Mucosa of stomach (tissue), 1 donor: ENCODE data around the gene FBXW2.
"Not testable (repeated sequence)": the region's sequence is repeated elsewhere in the genome, so short reads cannot be mapped to it uniquely, and the experiment has no call there.

Experiments
- H3K27me3 ChIP-seq: one replicate; pipeline ENCODE4 v1.7.0; 2013; ENCODE audit warnings: mild to moderate bottlenecking, low read length; ENCODE audit not compliant: control insufficient read depth, insufficient read depth
- H3K36me3 ChIP-seq: one replicate; pipeline ENCODE4 v1.7.0; 2013; ENCODE audit warnings: low read length; ENCODE audit not compliant: control insufficient read depth, insufficient read depth
- H3K4me1 ChIP-seq: one replicate; pipeline ENCODE4 v1.7.0; 2013; ENCODE audit warnings: mild to moderate bottlenecking, low read length; ENCODE audit not compliant: control insufficient read depth, insufficient read depth
- H3K4me3 ChIP-seq: one replicate; pipeline ENCODE4 v1.7.0; 2013; ENCODE audit warnings: low read length
- H3K9ac ChIP-seq: one replicate; pipeline ENCODE4 v1.7.0; 2013; ENCODE audit warnings: mild to moderate bottlenecking, low read length, moderate library complexity
- H3K9me3 ChIP-seq: one replicate; pipeline ENCODE4 v1.7.0; 2013; ENCODE audit warnings: mild to moderate bottlenecking, low read length, moderate library complexity; ENCODE audit not compliant: control insufficient read depth
- donor health status: Pancreatic carcinoma.

Gene FBXW2

GRCh38 chr9:120758544-120758943 is 34.7 kb downstream of the FBXW2 start:
- Histone ChIP-seq H3K36me3 (no peaks in the 10 kb centered on the region), H3K4me3 (no peak overlapping the region), H3K9me3 (no peaks in the 10 kb centered on the region), H3K9ac (no peak overlapping the region), H3K27me3 (no peaks in the 10 kb centered on the region), H3K4me1 (no peaks in the 10 kb centered on the region)

GRCh38 chr9:120757026-120757913 is 35.9 kb downstream of the FBXW2 start:
- no peaks in the 10 kb centered on the region for H3K36me3 ChIP-seq
- no peak overlapping the region for H3K9ac ChIP-seq
- H3K27me3 ChIP-seq, result no peaks in the 10 kb centered on the region
- H3K4me1 ChIP-seq, result no peaks in the 10 kb centered on the region
- no peaks in the 10 kb centered on the region for H3K9me3 ChIP-seq
- H3K4me3 ChIP-seq, result no peak overlapping the region

GRCh38 chr9:120756531-120756930 is 36.7 kb downstream of the FBXW2 start:
- no peak overlapping the region for H3K4me3 ChIP-seq
- H3K9ac ChIP-seq, result no peak overlapping the region
- H3K4me1 ChIP-seq, result no peaks in the 10 kb centered on the region
- H3K36me3 ChIP-seq, result no peaks in the 10 kb centered on the region
- no peaks in the 10 kb centered on the region for H3K27me3 ChIP-seq
- H3K9me3 ChIP-seq, result no peaks in the 10 kb centered on the region

- Histone ChIP-seq H3K4me1 (no peaks in the 10 kb centered on the region), H3K9ac (no peak overlapping the region), H3K36me3 (no peaks in the 10 kb centered on the region), H3K27me3 (no peaks in the 10 kb centered on the region), H3K4me3 (no peak overlapping the region), H3K9me3 (no peaks in the 10 kb centered on the region)
Observed at GRCh38 chr9:120755810-120756434, 37.3 kb downstream of the FBXW2 start.

- no peaks in the 10 kb centered on the region for H3K9me3 ChIP-seq
- H3K36me3 ChIP-seq, result no peaks in the 10 kb centered on the region
- no peaks in the 10 kb centered on the region for H3K27me3 ChIP-seq
- H3K4me3 ChIP-seq, result no peak overlapping the region
- no peaks in the 10 kb centered on the region for H3K4me1 ChIP-seq
- H3K9ac ChIP-seq, result no peak overlapping the region
Observed at GRCh38 chr9:120755044-120755443, 38.2 kb downstream of the FBXW2 start.

- Histone ChIP-seq H3K4me1 (no peaks in the 10 kb centered on the region), H3K4me3 (no peak overlapping the region), H3K27me3 (no peaks in the 10 kb centered on the region), H3K9me3 (no peaks in the 10 kb centered on the region), H3K9ac (no peak overlapping the region), H3K36me3 (no peaks in the 10 kb centered on the region)
Observed at GRCh38 chr9:120750421-120750820, 42.8 kb downstream of the FBXW2 start.

- not testable (repeated sequence) for H3K27me3 ChIP-seq, H3K9me3 ChIP-seq, H3K4me3 ChIP-seq, H3K4me1 ChIP-seq, H3K36me3 ChIP-seq, H3K9ac ChIP-seq
Observed at GRCh38 chr9:120746366-120746765, 46.9 kb downstream of the FBXW2 start.

- Histone ChIP-seq H3K27me3 (no peaks in the 10 kb centered on the region), H3K4me3 (no peak overlapping the region), H3K9me3 (no peaks in the 10 kb centered on the region), H3K9ac (no peak overlapping the region), H3K4me1 (no peaks in the 10 kb centered on the region), H3K36me3 (no peaks in the 10 kb centered on the region)
Observed at GRCh38 chr9:120745278-120745677, 47.9 kb downstream of the FBXW2 start.

GRCh38 chr9:120742951-120743416 is 50.2 kb downstream of the FBXW2 start:
- Histone ChIP-seq H3K36me3 (no peaks in the 10 kb centered on the region), H3K4me3 (no peak overlapping the region), H3K9me3 (no peaks in the 10 kb centered on the region), H3K27me3 (no peaks in the 10 kb centered on the region), H3K4me1 (no peaks in the 10 kb centered on the region), H3K9ac (no peak overlapping the region)

- no peaks in the 10 kb centered on the region for H3K27me3 ChIP-seq
- no peaks in the 10 kb centered on the region for H3K4me1 ChIP-seq
- H3K9me3 ChIP-seq, result no peaks in the 10 kb centered on the region
- no peaks in the 10 kb centered on the region for H3K36me3 ChIP-seq
- no peak overlapping the region for H3K9ac ChIP-seq
- H3K4me3 ChIP-seq, result no peak overlapping the region
Observed at GRCh38 chr9:120741701-120742100, 51.5 kb downstream of the FBXW2 start.

- H3K9me3 ChIP-seq, result no peaks in the 10 kb centered on the region
- H3K36me3 ChIP-seq, result no peaks in the 10 kb centered on the region
- H3K9ac ChIP-seq, result no peak overlapping the region
- H3K27me3 ChIP-seq, result no peaks in the 10 kb centered on the region
- no peaks in the 10 kb centered on the region for H3K4me1 ChIP-seq
- no peak overlapping the region for H3K4me3 ChIP-seq
Observed at GRCh38 chr9:120741191-120741590, 52.0 kb downstream of the FBXW2 start.

- Histone ChIP-seq H3K9ac (no peak overlapping the region), H3K36me3 (no peaks in the 10 kb centered on the region), H3K4me1 (peaks cover 8% of the 10 kb centered on the region), H3K9me3 (no peaks in the 10 kb centered on the region), H3K27me3 (no peaks in the 10 kb centered on the region), H3K4me3 (no peak overlapping the region)
Observed at GRCh38 chr9:120740132-120740531, 53.1 kb downstream of the FBXW2 start.
